ENCODE data around the gene SCN4B.

The SCN4B gene

GRCh38 chr11:118088531-118088930, 64.1 kb downstream of the SCN4B start:
- DNase-seq (ENCODE audit: low read depth): no peak
- H3K4me3 ChIP-seq (ENCODE audit: low read length): no peak overlapping the region
- no peak for TF ChIP-seq CTCF (conservative IDR thresholded peaks at IDR 0.05; ENCODE audit: low read depth, low read length)

GRCh38 chr11:118087931-118088330, 64.7 kb downstream of the SCN4B start:
- DNase-seq (ENCODE audit: low read depth): no peak
- no peak for TF ChIP-seq CTCF (conservative IDR thresholded peaks at IDR 0.05; ENCODE audit: low read depth, low read length)
- no peak overlapping the region for H3K4me3 ChIP-seq (ENCODE audit: low read length)

GRCh38 chr11:118086913-118087768, 65.5 kb downstream of the SCN4B start, which contains the start of gene SMIM35:
TSS of gene SMIM35 (minus strand) at chr11:118086963. CDS start at chr11:118086757, 206 bp downstream.
- no peak within 1 kb of the TSS for H3K4me3 ChIP-seq (ENCODE audit: low read length)
- no peak for DNase-seq (ENCODE audit: low read depth)
- no peak for TF ChIP-seq CTCF (conservative IDR thresholded peaks at IDR 0.05; ENCODE audit: low read depth, low read length)

DNA sequence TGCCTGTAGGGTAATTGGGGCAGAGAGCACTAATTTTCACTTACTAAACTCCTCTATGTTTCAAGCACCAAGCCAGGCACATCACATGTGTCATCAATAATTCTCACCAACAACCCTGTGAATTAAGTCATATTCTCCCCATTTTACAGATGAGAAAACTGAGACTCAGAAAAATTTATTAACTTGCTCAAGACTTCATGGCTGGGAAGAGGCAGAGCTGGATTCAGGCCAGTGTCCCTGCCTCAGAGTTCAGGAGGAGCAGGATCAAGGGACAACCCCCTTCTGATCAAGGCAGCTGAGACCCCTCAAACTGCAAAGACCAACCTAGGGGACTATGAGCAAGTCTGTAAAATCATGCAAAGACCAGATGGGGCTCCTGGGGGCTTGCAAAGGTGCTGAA, 68.0 kb downstream of the SCN4B start:
- no peak for DNase-seq (ENCODE audit: low read depth)
- no peak for TF ChIP-seq CTCF (conservative IDR thresholded peaks at IDR 0.05; ENCODE audit: low read depth, low read length)
- H3K4me3 ChIP-seq (ENCODE audit: low read length): no peak overlapping the region

DNA sequence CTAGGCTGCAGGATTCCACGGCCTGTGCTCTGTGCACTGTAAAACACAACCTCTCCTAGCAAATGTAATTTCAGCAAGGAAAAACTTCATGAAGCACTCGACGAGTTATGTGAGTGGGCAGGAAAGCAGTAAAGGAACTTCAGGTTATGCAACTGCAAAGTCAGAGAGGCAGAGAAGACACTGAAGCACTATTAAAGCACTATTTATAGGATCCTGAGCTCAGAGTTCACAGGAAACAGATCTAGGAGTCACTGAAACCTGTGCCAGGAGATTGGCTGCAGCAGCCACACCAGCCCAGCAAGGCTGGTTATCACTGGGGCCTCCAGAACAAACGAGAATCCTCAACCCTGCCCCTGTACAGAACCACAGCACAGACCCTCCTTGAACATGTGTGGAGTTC, 68.4 kb downstream of the SCN4B start:
- TF ChIP-seq CTCF (conservative IDR thresholded peaks at IDR 0.05; ENCODE audit: low read depth, low read length): no peak
- DNase-seq (ENCODE audit: low read depth): no peak

More for the DNA sequence above, 68.4 kb downstream of the SCN4B start:
- no peak overlapping the region for H3K4me3 ChIP-seq (ENCODE audit: low read length)
